Lower lobe of right lung (tissue), 2 donors: ENCODE measurements around the gene RPL10A. TPM values are rescaled to one million over a fixed set of nuclear protein-coding genes. Genes with fewer than 3 reads are reported as not detected.

Source experiments
- ATAC-seq, 2 donors: fragments of 200-7000 bp; cut with Tn5 transposase; one replicate each; pipeline ENCODE4 v1.9.1; 2020 to 2022; ENCODE audit warnings: mild to moderate bottlenecking in 2 of 2, moderate library complexity in 2 of 2
- DNase-seq: peaks from one replicate; pipeline ENCODE4 v3.0.0-alpha.2; 2020
- H3K27ac ChIP-seq: fragments of 200-600 bp; one replicate; pipeline ENCODE4 v1.8.0; 2022
- H3K27me3 ChIP-seq: fragments of 200-600 bp; one replicate; pipeline ENCODE4 v1.8.0; 2022; ENCODE audit warnings: low read depth
- H3K36me3 ChIP-seq: fragments of 200-600 bp; one replicate; pipeline ENCODE4 v1.8.0; 2022; ENCODE audit warnings: mild to moderate bottlenecking
- H3K4me1 ChIP-seq: fragments of 200-600 bp; one replicate; pipeline ENCODE4 v1.8.0; 2022
- H3K4me3 ChIP-seq: fragments of 200-600 bp; one replicate; pipeline ENCODE4 v1.8.0; 2022; ENCODE audit warnings: mild to moderate bottlenecking
- H3K9me3 ChIP-seq: fragments of 200-600 bp; one replicate; pipeline ENCODE4 v1.8.0; 2022
- intact Hi-C: fragments of 100-400 bp; cut with DNase I; formaldehyde crosslinking; loops from one replicate; pipeline ENCODE4 v1.11.0; 2022
- total RNA-seq: library from RNA; stranded (reverse); fragmentation: NEBNext Ultra II Directional; extraction: Animal tissue kit (Norgen Biotek cat#: 25700); gene quantifications from one replicate; pipeline ENCODE4 v1.2.1, GENCODE V29; 2021
- TF ChIP-seq, protein P1 (sequence below): fragments of 200-600 bp; IDR thresholded peaks from one replicate; pipeline ENCODE4 v1.8.0; 2022; ENCODE audit warnings: antibody characterized with exemption, mild to moderate bottlenecking
- donor health status: DM: no; HTN: yes; CAD: no; lungs with severe emphysema.

RPL10A gene
- total RNA-seq, 1 donor from 2014 or later = 1,025 TPM

DNA sequence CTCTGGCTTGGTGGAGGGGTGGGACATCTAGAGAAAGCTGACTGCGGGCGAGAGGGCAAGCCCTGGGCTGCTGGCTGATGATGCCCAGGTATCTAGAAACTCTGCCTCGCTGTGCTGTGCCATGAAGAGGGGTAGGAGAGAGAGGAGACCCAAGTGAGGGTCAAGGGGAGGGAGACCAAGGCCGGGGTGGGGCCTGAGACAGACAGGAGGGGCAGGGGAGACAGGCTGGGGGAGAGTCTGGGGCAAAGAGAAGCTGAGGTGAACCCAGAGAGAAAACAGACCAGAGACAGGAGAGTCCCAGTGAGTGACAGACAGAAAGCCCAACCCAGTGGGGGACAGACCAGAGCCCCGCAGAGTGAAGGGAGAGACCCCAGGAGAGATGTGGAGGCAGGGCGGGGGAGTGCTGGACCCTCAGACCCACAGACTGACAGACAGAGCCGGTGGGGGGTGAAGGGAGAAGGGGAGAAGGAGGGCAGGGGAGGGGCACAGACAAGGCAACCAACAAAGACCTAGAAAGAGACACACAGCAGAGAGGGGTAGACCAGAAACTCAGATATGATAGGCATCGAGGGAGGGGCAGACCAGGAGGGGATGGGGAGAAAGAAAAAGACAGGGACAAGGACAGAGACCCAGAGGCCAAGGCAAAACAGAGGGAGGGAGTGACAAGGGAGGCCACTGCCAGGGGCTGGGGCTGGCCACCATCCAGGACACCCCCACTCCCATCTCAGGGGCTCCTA, 22.8 kb downstream of the RPL10A start:
- TF ChIP-seq, protein P1, sequence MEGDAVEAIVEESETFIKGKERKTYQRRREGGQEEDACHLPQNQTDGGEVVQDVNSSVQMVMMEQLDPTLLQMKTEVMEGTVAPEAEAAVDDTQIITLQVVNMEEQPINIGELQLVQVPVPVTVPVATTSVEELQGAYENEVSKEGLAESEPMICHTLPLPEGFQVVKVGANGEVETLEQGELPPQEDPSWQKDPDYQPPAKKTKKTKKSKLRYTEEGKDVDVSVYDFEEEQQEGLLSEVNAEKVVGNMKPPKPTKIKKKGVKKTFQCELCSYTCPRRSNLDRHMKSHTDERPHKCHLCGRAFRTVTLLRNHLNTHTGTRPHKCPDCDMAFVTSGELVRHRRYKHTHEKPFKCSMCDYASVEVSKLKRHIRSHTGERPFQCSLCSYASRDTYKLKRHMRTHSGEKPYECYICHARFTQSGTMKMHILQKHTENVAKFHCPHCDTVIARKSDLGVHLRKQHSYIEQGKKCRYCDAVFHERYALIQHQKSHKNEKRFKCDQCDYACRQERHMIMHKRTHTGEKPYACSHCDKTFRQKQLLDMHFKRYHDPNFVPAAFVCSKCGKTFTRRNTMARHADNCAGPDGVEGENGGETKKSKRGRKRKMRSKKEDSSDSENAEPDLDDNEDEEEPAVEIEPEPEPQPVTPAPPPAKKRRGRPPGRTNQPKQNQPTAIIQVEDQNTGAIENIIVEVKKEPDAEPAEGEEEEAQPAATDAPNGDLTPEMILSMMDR = no peak
- H3K9me3 ChIP-seq = no peaks in the 10 kb centered on the region
- intact Hi-C loops = no loop called here
- H3K4me3 ChIP-seq = no peak overlapping the region
- ATAC-seq = no peak
- no peak for DNase-seq
- no peaks in the 10 kb centered on the region for H3K36me3 ChIP-seq
- peaks cover 93% of the 10 kb centered on the region for H3K4me1 ChIP-seq
- H3K27me3 ChIP-seq = no peaks in the 10 kb centered on the region
- peak overlapping the region; percentile 43 for H3K27ac ChIP-seq

DNA sequence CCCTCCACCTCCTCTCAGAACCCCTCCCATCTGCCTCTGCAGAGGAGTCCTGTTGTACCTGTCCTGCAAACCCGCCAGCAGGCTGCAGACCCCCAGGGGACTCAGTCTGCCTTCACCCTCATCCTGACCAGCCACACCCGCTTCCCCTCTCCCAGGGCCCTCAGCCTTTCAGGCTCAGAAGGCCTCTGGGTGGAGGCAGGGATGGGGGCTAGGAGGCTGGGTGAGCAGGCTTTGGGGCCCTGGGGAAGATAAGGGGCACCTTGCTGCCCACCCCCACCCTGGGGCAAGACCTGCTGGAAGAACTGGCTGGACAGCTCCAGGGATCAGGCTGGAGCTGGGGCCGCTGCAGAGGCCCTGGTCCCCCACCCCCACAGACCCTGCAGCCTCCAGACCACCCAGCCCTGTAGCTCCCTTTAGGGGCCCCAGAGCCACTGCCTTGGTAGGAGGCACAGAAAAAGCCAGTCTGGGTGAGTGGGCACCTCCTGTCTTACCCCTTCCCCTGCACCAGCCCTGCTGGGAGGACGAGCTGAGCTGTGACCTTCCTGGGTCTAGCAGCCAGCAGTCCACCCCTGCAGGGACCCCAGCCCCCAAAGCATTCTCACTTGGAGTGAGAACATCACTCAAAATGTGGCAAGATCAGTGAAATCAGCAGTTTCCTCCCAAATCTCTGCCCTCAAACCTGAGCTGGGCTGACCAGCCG, 23.5 kb downstream of the RPL10A start:
- Histone ChIP-seq H3K4me3 (no peak overlapping the region), H3K4me1 (peaks cover 87% of the 10 kb centered on the region), H3K27me3 (no peaks in the 10 kb centered on the region), H3K36me3 (no peaks in the 10 kb centered on the region), H3K27ac (no peak overlapping the region), H3K9me3 (no peaks in the 10 kb centered on the region)
- ATAC-seq = no peak
- intact Hi-C loops = no loop called here
- TF ChIP-seq, protein P1 = no peak
- no peak for DNase-seq

DNA sequence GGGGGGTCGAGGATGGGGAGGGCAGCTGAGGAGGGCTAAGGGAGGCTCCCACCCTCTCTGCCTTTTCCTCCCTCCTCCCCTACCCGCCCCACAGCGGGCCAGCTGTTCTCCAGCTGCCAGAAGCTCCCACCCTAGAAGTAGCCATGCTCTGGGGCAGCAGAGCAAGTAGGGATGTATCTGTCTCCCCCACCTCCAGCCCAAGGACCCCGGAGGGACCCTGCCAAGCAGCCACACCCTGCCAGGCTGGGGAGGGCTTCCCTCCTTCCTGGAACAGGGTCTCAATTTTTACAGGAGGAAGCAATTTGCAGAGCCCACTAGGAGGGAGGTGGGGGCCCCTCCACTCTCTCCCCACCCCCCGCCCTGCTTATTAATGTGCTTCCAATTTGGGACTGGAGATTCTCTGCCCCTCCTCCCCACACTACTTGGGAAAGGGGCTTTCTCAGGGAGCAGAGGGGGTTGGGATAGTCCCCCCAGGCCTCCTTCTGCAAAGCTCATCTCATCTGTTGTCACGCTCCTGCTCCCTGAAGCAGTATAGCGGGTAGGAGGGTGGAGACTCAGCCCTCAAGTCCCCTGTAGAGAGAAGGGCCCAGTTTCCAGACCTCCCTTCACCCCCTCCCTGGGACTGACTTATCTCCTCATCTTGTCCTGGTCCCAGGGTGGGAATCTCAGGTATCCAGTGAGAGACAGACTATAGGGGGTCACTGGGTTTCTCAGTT, 24.2 kb downstream of the RPL10A start:
- no peaks in the 10 kb centered on the region for H3K36me3 ChIP-seq
- no peaks in the 10 kb centered on the region for H3K27me3 ChIP-seq
- no peak for ATAC-seq
- no peaks in the 10 kb centered on the region for H3K9me3 ChIP-seq
- intact Hi-C loops = no loop called here
- H3K4me3 ChIP-seq = no peak overlapping the region
- no peak for DNase-seq
- TF ChIP-seq, protein P1 = no peak
- no peak overlapping the region for H3K27ac ChIP-seq
- peaks cover 80% of the 10 kb centered on the region for H3K4me1 ChIP-seq

DNA sequence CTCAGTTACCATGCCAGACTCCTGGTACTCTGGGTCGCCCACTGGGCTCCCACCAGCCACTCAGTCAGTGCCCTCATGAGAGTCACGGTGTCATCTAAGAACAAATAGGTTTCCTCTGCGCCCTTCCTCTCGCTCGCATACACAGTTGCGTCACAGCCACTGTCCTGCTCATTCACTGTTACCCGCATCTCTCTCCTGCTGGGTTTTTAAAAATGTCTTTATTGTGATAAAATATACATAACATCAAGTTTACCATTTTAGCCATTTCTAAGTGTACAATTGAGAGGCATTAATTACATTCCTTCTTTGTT, 24.7 kb downstream of the RPL10A start:
- intact Hi-C loops = no loop called here
- H3K27me3 ChIP-seq = peaks cover 4% of the 10 kb centered on the region
- no peak overlapping the region for H3K4me3 ChIP-seq
- ATAC-seq = no peak
- no peaks in the 10 kb centered on the region for H3K36me3 ChIP-seq
- DNase-seq = no peak
- TF ChIP-seq, protein P1 = no peak
- no peak overlapping the region for H3K27ac ChIP-seq
- H3K4me1 ChIP-seq = peaks cover 79% of the 10 kb centered on the region
- H3K9me3 ChIP-seq = no peaks in the 10 kb centered on the region

DNA sequence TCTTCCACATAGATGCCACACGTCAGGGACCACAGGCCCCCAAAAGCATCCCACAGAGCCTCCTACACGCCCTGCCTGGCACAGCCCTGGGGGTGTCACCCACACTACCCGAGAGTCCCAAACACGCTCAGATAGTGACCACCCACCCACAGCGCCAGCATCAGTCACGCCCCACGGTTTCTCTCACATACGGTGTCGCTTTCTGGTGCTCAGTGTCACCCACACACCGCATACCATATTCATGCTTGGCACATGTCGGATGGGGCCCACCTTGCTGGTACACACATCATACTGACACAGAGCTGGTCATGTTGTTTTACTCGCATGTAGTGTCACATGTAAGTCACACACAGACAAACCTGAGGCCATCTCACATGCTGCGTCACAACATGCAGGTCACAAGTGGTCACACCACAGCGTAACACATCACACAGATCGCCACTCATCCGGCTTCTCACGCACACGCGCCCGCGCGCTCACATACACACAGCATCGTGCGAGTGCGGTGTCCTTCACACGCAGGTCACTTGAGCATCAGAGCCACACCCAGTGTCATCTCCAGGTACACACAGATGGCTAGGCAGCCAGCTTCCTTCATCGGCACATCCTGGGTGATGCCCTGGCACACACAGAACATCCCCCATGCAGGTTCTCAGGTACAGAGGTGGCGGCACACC, 25.2 kb downstream of the RPL10A start:
- H3K4me1 ChIP-seq = peaks cover 79% of the 10 kb centered on the region
- DNase-seq = no peak
- H3K9me3 ChIP-seq = no peaks in the 10 kb centered on the region
- no peak overlapping the region for H3K4me3 ChIP-seq
- no peak for ATAC-seq
- peaks cover 10% of the 10 kb centered on the region for H3K27me3 ChIP-seq
- H3K27ac ChIP-seq = no peak overlapping the region
- TF ChIP-seq, protein P1 = no peak
- no peaks in the 10 kb centered on the region for H3K36me3 ChIP-seq
- intact Hi-C loops = no loop called here
